ENCODE results near the gene KIF3C. TPM values are rescaled to one million over a fixed set of nuclear protein-coding genes. Genes with fewer than 3 reads are reported as not detected.

The KIF3C gene
- total and polyA plus RNA-seq, 3 donors from 2014 or later: 7.1 to 9.8 (median 8.7) TPM

- TF ChIP-seq CTCF (IDR thresholded peaks at IDR 0.05): no peak
- TF ChIP-seq POLR2A (IDR thresholded peaks at IDR 0.05): no peak
- intact Hi-C loops (cut with DNase I; ENCODE audit: low total_unique reads): no loop called here
- no peak overlapping the region for H3K27ac ChIP-seq
- H3K4me1 ChIP-seq: no peaks in the 10 kb centered on the region
- no peak overlapping the region for H3K4me3 ChIP-seq
- H3K36me3 ChIP-seq (ENCODE audit: low read depth, missing control alignments): no peaks in the 10 kb centered on the region
- H3K9me3 ChIP-seq: no peaks in the 10 kb centered on the region
- no peaks in the 10 kb centered on the region for H3K27me3 ChIP-seq
- DNase-seq: no peak
- WGBS, 2 donors: 93 to 94% methylated on average over 5 of the region's 5 CpGs
Measured at GRCh38 chr2:25891672-25892071, 90.6 kb downstream of the KIF3C start.

- no peaks in the 10 kb centered on the region for H3K27me3 ChIP-seq
- intact Hi-C loops (cut with DNase I; ENCODE audit: low total_unique reads): no loop called here
- no peak for DNase-seq
- 89 to 92% methylated on average over 5 of the region's 5 CpGs for WGBS, 2 donors
- no peaks in the 10 kb centered on the region for H3K4me1 ChIP-seq
- TF ChIP-seq CTCF (IDR thresholded peaks at IDR 0.05): no peak
- no peak for TF ChIP-seq POLR2A (IDR thresholded peaks at IDR 0.05)
- H3K36me3 ChIP-seq (ENCODE audit: low read depth, missing control alignments): no peaks in the 10 kb centered on the region
- no peaks in the 10 kb centered on the region for H3K9me3 ChIP-seq
- no peak overlapping the region for H3K27ac ChIP-seq
- H3K4me3 ChIP-seq: no peak overlapping the region
Measured at GRCh38 chr2:25887624-25888242, 94.6 kb downstream of the KIF3C start.

GRCh38 chr2:25885933-25886332, 96.4 kb downstream of the KIF3C start:
- no peaks in the 10 kb centered on the region for H3K9me3 ChIP-seq
- no peaks in the 10 kb centered on the region for H3K4me1 ChIP-seq
- H3K27me3 ChIP-seq: no peaks in the 10 kb centered on the region
- WGBS, 2 donors: 96 to 98% methylated on average over 2 of the region's 2 CpGs
- TF ChIP-seq POLR2A (IDR thresholded peaks at IDR 0.05): no peak
- no peak for TF ChIP-seq CTCF (IDR thresholded peaks at IDR 0.05)
- DNase-seq: no peak
- no peak overlapping the region for H3K4me3 ChIP-seq
- H3K36me3 ChIP-seq (ENCODE audit: low read depth, missing control alignments): no peaks in the 10 kb centered on the region
- no peak overlapping the region for H3K27ac ChIP-seq
- intact Hi-C loops (cut with DNase I; ENCODE audit: low total_unique reads): no loop called here

GRCh38 chr2:25881764-25882163, 100.5 kb downstream of the KIF3C start:
- Histone ChIP-seq H3K4me3 (no peak overlapping the region), H3K36me3 (ENCODE audit: low read depth, missing control alignments) (no peaks in the 10 kb centered on the region), H3K27ac (no peak overlapping the region), H3K4me1 (peaks cover under 1% of the 10 kb centered on the region), H3K27me3 (no peaks in the 10 kb centered on the region), H3K9me3 (no peaks in the 10 kb centered on the region)
- TF ChIP-seq CTCF (IDR thresholded peaks at IDR 0.05) (no peak), POLR2A (IDR thresholded peaks at IDR 0.05) (no peak)
- intact Hi-C loops (cut with DNase I; ENCODE audit: low total_unique reads): no loop called here
- DNase-seq: no peak
- 81 to 82% methylated on average over 4 of the region's 4 CpGs for WGBS, 2 donors

GRCh38 chr2:25879133-25879730, 103.1 kb downstream of the KIF3C start:
- DNase-seq: no peak
- no peaks in the 10 kb centered on the region for H3K9me3 ChIP-seq
- H3K4me3 ChIP-seq: peak overlapping the region in 1 of 2 donors; percentile 91
- WGBS, 2 donors: 71 to 81% methylated on average over 5 of the region's 5 CpGs
- TF ChIP-seq CTCF (IDR thresholded peaks at IDR 0.05) (no peak), POLR2A (IDR thresholded peaks at IDR 0.05) (no peak)
- peaks cover 8% of the 10 kb centered on the region for H3K4me1 ChIP-seq
- intact Hi-C loops (cut with DNase I; ENCODE audit: low total_unique reads): no loop called here
- H3K27ac ChIP-seq: peak overlapping the region in 1 of 2 donors; percentile 56
- H3K27me3 ChIP-seq: no peaks in the 10 kb centered on the region
- no peaks in the 10 kb centered on the region for H3K36me3 ChIP-seq (ENCODE audit: low read depth, missing control alignments)

Measured in testis (tissue), 3 donors.